GM19035 (cell line): ENCODE results near the gene TUBB4B.
A peak's percentile ranks its signal among the peaks of the same experiment; 100 is the strongest.

Source experiments
- ATAC-seq: cut with Tn5 transposase; IDR thresholded peaks from one replicate; pipeline ENCODE4 v1.9.1; 2021; ENCODE audit not compliant: unreplicated experiment

Gene TUBB4B

GRCh38 chr9:137240841-137241489 lies at the start of gene TUBB4B:
TSS of gene TUBB4B (plus strand) at chr9:137241287. CDS start at chr9:137241361, 74 bp downstream.
- ATAC-seq: peak; percentile 70

- ATAC-seq: no peak
These were observed 49.2 kb upstream of the TUBB4B start for GRCh38 chr9:137191691-137192447.

GRCh38 chr9:137192448-137192780 lies 48.7 kb upstream of the TUBB4B start:
- no peak for ATAC-seq

- ATAC-seq: no peak
These were observed 48.2 kb upstream of the TUBB4B start for GRCh38 chr9:137192859-137193258.

GRCh38 chr9:137193771-137194170 lies 47.3 kb upstream of the TUBB4B start:
- ATAC-seq: no peak

GRCh38 chr9:137194388-137194787 lies 46.7 kb upstream of the TUBB4B start:
- ATAC-seq: no peak

- no peak for ATAC-seq
These were observed 46.2 kb upstream of the TUBB4B start for GRCh38 chr9:137194909-137195308.

GRCh38 chr9:137195525-137196220 lies 45.4 kb upstream of the TUBB4B start:
- ATAC-seq: no peak

- ATAC-seq: no peak
These were observed 42.8 kb upstream of the TUBB4B start for GRCh38 chr9:137198051-137198901.

GRCh38 chr9:137198902-137199283 lies 42.2 kb upstream of the TUBB4B start:
- no peak for ATAC-seq

GRCh38 chr9:137199411-137200121 lies 41.5 kb upstream of the TUBB4B start:
- no peak for ATAC-seq

- peak; percentile 82 for ATAC-seq
These were observed 40.5 kb upstream of the TUBB4B start, which contains the start of gene TPRN for GRCh38 chr9:137200311-137201204. TSS of gene TPRN (minus strand) at chr9:137200741. CDS start at chr9:137200711, 30 bp downstream.

- no peak for ATAC-seq
These were observed 39.8 kb upstream of the TUBB4B start for GRCh38 chr9:137201205-137201868.

GRCh38 chr9:137202966-137203365 lies 38.1 kb upstream of the TUBB4B start:
- no peak for ATAC-seq

GRCh38 chr9:137204731-137205125 lies 36.4 kb upstream of the TUBB4B start:
- no peak for ATAC-seq

- peak; percentile 51 for ATAC-seq
These were observed 35.7 kb upstream of the TUBB4B start, which contains the start of the genes NDOR1 and TMEM203 for GRCh38 chr9:137205126-137206069. TSS of gene NDOR1 (plus strand) at chr9:137205700. CDS start at chr9:137205778, 78 bp downstream. TSS of gene TMEM203 (minus strand) at chr9:137205648. CDS start at chr9:137205414, 234 bp downstream.

GRCh38 chr9:137206602-137207001 lies 34.5 kb upstream of the TUBB4B start:
- ATAC-seq: no peak
